Stomach (tissue), 4 donors: ENCODE data around the gene PERP.
A peak's percentile ranks its signal among the peaks of the same experiment; 100 is the strongest.

Source experiments
- EP300 ChIP-seq: sonication (generic); formaldehyde crosslinking; IDR thresholded peaks from one replicate; pipeline ENCODE4 v1.6.1; 2017; ENCODE audit warnings: antibody characterized with exemption
- POLR2A ChIP-seq, 4 donors: fragments of 450-650 bp; IDR thresholded peaks; one replicate each; pipeline ENCODE4 v1.6.1; 2016; ENCODE audit warnings: antibody characterized with exemption in 4 of 4, control low read depth in 2 of 4, mild to moderate bottlenecking in 1 of 4, moderate library complexity in 1 of 4
- POLR2AphosphoS5 ChIP-seq, 3 donors: sonication (generic); formaldehyde crosslinking; IDR thresholded peaks; one replicate each; pipeline ENCODE4 v1.6.1; 2016; ENCODE audit warnings: antibody characterized with exemption in 3 of 3
- TF ChIP-seq, protein P1 (sequence below), 7 experiments: fragments of 450-650 bp in 4 of 7; fragments of 200-600 bp in 3 of 7; sonication (generic) in 3 of 7; IDR thresholded peaks; one replicate each; pipeline ENCODE4 v1.5.1; 2016 to 2019; ENCODE audit warnings: antibody characterized with exemption in 7 of 7, control low read depth in 2 of 7, mild to moderate bottlenecking in 1 of 7

DNA sequence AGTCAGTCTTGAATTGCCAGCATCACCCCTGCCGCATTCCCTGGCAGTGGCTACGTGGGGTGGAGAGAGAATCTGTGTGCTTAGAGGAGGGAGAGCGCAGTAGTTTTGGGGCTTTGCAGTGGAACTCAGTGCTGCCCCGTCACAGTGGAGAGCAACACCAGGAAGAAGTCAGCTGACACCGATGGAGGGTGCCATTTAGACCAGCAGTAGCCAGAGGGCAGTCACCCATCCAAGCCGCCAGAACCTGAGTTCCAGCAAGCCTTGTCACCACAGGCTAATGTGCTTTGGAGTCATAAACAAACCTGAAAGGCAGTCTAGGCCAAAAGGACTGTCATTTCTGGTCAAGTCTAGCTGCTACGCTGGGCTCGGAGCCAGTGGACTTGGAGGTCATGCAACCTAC lies 22.0 kb upstream of the PERP start:
- TF ChIP-seq, protein P1, sequence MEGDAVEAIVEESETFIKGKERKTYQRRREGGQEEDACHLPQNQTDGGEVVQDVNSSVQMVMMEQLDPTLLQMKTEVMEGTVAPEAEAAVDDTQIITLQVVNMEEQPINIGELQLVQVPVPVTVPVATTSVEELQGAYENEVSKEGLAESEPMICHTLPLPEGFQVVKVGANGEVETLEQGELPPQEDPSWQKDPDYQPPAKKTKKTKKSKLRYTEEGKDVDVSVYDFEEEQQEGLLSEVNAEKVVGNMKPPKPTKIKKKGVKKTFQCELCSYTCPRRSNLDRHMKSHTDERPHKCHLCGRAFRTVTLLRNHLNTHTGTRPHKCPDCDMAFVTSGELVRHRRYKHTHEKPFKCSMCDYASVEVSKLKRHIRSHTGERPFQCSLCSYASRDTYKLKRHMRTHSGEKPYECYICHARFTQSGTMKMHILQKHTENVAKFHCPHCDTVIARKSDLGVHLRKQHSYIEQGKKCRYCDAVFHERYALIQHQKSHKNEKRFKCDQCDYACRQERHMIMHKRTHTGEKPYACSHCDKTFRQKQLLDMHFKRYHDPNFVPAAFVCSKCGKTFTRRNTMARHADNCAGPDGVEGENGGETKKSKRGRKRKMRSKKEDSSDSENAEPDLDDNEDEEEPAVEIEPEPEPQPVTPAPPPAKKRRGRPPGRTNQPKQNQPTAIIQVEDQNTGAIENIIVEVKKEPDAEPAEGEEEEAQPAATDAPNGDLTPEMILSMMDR (IDR thresholded peaks at IDR 0.05): peak in 1 of 7 experiments; percentile 13
- TF ChIP-seq POLR2AphosphoS5 (IDR thresholded peaks at IDR 0.05) (no peak), POLR2A (IDR thresholded peaks at IDR 0.05) (no peak), EP300 (no peak)
